Measurements from ENCODE around the gene PAK1.
"Not testable (repeated sequence)": the region's sequence is repeated elsewhere in the genome, so short reads cannot be mapped to it uniquely, and the experiment has no call there.

Gene PAK1

GRCh38 chr11:77402218-77402556, 71.7 kb downstream of the PAK1 start:
- DNase-seq (ENCODE audit: low spot score) = no peak

DNA sequence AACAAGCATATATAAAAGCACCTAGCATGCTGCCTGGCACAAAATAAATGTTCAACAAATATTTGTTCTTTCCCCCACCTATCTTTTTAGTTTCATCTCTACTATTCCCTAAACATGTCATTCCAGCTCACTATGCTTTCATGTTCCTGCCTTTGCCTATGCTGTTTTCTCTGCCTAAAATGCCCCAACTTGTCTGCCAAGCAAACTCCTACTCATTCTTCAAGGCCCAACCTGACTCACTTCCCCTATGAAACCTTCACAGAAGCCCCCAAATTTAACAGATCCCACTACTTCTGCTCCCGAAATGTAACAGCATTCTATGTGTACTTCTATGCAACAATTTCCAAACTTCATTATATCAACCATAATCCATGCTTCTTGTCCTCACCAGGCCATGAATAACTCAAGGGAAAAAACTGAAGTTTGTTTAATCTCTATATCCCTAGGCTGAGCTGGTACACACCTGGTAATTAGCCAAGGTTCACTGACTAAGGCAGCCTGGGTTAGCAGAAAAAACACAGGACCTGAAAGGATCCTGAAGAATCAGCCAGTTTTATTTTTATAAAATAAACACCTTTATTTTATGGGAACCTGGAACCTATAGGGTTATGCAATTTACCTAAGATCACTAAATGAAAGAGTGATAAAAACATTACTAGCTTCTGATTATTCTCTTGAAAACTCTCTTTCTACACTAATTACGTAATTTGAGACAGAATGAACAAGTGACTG, 72.2 kb downstream of the PAK1 start:
- DNase-seq (ENCODE audit: low spot score) = no peak

DNA sequence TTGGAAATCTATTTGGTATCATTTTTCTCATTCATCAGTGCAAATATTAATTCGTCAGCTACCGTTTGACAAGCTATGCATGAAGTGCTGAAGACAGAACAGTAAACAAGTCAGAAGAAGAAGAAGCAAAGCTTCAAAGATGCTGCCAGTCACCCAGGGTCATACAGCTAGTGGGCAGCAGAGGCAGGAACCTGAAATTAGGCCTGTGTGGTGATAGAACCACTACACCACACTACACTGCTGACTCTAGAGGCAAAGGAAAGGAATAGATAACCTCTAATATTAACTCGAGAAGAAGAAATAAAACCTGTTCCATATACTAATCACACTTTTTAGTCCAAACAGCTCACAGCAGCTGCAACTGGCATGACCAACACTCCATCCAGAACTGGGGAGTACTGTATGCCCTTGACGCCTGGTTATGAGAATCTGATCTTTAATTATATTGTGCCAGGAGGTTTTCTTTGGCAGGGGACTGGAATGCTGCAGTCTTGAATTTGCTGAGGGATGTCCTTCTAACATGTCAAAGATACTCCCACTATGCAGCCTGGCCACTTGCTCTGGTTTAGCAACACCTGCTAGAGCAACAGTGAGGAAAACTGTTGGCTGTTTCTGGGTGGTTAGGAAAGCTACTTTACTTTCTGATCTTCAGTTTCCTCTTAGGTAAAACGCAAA, 73.0 kb downstream of the PAK1 start:
- DNase-seq (ENCODE audit: low spot score) = no peak

GRCh38 chr11:77400271-77400670, 73.6 kb downstream of the PAK1 start:
- DNase-seq (ENCODE audit: low spot score) = no peak

DNA sequence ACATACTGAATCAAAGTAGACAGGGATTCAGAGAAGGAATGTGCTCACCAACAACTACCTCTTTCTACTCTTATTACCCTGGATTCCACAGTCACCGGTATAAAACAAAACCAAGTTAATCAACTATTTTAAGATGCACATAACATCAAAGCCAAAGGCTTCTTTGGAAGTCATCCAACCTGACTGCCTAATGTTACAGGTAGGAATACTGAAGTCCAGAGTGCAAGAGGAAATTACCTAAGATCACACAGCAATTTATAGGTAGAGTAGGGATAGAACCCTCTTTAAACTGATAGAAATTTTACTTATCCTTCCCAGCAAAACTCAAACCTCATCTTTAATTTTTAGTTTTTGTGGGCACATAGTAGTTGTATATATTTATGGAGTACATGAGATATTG, 76.3 kb downstream of the PAK1 start:
- DNase-seq (ENCODE audit: low spot score) = no peak

DNA sequence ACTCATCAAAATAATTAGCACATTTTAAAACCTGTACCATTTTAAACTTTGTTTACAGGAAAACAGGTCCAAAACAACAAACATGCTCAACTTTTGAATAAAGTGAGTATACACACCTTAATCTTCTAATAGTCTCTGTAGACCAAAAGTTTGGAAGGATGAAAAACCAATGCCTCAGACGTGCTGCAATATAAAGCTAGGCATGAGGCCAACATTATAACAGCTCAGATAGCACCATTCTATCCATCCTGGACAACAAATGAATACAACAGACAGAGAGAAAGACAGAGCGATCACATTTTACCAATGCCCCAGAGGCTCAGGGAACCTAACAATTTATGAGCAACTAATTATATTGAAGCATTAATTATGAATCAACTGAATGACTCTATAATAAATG, 77.0 kb downstream of the PAK1 start:
- no peak for DNase-seq (ENCODE audit: low spot score)

DNA sequence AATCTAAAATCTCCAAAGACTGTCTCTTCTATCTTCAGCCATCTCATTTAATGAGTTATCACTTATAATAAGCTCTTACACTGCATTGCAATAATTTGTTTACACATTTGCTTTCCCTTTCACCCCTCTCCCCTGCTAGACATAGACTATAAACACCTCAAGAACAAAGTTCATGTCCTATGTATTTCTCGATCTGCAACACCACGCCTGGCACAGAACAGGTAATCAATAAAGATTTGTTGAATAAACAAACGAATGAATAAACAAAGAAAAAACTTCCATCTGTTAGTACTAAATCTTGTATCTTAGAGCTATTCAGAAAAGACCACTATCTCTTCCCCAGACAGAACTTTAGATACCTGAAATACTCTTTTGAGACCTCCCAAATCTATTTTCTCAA, 77.6 kb downstream of the PAK1 start:
- DNase-seq (ENCODE audit: low spot score) = no peak

- no peak for DNase-seq (ENCODE audit: low spot score)
Observed at GRCh38 chr11:77395460-77396173, 78.3 kb downstream of the PAK1 start.

- no peak for DNase-seq (ENCODE audit: low spot score)
Observed at GRCh38 chr11:77392842-77393241, 81.1 kb downstream of the PAK1 start.

DNA sequence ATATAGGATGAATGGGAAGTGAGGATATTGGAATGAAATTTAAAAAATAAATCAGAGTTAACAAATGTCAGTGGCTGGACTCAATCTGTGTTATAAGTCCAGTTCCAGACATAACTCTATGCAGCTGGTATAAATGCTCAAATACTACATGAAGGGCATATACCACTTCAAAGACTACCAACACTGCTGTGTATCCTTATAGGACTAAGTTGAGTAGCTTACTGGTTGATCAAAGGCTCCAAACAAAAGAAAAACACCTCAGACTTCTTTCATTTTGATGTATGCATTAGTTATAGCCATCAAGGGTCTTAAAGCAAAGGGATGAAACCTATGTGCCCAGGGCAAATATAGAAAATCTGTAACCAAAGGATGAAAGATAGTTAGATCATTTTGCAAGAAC, 86.2 kb downstream of the PAK1 start:
- no peak for DNase-seq (ENCODE audit: low spot score)

DNA sequence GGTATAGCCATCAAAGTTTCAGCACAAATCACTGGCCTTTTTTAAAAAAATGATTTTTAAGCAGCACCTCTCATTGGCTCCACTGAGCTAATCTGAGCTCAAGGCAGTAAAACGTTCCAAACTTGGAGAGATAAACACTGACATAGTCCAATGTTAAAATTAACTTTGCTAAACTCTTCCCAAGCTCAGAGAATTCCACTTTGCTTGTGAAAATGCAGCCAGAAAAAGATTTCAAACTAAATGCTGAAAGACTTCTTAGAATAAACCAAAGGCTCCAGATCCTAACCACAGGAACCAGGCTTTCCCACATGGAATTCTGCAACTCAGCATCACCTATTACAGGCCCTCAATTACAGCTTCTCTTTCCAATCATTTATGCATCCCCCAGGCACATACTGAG, 87.7 kb downstream of the PAK1 start:
- DNase-seq (ENCODE audit: low spot score) = no peak

DNA sequence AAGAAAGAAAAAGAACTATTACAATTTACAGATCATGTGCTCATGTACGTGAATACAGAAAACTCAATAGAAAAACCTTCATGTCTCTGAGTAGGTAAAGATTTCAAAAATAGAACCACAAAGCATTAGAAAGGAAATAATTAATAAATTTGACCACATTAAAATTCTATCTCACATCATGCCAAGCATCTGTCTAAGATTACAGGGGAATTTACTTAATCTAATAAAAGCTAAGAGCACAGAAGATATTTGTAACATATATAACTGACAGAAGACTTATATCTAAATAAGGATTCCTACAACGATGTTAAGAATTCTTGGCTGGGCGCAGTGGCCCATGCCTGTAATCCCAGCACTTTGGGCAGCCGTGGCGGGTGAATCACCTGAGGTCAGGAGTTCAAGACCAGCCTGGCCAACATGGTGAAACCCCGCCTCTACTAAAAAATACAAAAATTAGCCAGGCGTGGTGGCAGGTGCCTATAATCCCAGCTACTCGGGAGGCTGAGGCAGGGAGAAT, 88.6 kb downstream of the PAK1 start:
- DNase-seq (ENCODE audit: low spot score) = not testable (repeated sequence)

DNA sequence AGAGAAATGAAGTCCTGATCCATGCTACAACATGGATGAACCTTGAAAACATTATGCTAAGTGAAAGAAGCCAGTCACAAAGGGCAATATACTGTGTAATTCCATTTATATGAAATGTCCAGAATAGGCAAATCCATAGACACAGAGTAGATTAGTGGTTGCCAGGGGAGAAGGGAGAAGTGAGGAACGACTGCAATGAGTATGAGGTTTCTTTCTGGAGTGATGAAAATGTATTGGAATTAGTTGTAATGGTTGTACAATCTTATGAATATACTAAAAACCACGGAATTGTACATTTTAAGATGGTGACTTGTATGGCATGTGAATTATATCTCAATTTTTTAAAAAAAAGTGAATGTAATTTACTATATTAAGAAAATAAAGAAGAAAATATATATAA, 89.3 kb downstream of the PAK1 start:
- no peak for DNase-seq (ENCODE audit: low spot score)

DNA sequence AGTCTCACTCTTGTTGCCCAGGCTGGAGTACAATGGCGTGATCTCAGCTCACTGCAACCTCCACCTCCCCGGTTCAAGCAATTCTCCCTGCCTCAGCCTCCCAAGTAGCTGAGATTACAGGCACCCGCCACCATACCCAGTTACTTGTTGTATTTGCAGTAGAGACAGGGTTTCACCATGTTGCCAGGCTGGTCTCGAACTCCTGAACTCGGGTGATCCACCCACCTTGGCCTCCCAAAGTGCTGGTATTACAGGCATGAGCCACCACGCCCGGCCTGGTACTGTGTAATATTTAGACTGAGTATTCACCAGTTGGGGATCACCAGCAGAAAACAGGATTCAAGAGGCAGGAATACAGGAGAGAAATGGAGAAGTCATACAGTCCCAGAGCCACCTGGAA, 90.5 kb downstream of the PAK1 start:
- not testable (repeated sequence) for DNase-seq (ENCODE audit: low spot score)

- DNase-seq (ENCODE audit: low spot score) = no peak
Observed at GRCh38 chr11:77381729-77382665, 91.9 kb downstream of the PAK1 start.

GRCh38 chr11:77379934-77380333, 94.0 kb downstream of the PAK1 start:
- DNase-seq (ENCODE audit: low spot score) = no peak

DNA sequence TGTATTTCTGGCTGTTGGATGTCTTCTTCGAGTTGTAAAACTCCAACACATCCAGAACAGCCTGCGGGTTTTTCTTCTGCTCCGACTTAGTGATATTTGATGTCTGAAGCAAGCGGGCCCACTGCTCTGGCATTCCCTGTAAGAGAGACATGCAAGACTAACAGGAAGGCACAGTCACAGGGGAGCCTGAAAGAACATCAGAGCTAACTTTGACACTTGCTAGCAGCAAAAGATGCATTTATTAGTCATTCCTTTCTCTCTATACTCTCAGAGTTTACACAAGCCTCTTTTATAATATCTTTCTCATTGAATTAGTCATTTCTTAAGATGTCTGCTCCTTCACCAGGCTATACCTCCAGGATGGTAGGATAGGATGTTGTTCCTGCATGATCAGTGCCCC, 94.6 kb downstream of the PAK1 start:
- DNase-seq (ENCODE audit: low spot score) = no peak

GRCh38 chr11:77377734-77378133, 96.2 kb downstream of the PAK1 start:
- no peak for DNase-seq (ENCODE audit: low spot score)

DNA sequence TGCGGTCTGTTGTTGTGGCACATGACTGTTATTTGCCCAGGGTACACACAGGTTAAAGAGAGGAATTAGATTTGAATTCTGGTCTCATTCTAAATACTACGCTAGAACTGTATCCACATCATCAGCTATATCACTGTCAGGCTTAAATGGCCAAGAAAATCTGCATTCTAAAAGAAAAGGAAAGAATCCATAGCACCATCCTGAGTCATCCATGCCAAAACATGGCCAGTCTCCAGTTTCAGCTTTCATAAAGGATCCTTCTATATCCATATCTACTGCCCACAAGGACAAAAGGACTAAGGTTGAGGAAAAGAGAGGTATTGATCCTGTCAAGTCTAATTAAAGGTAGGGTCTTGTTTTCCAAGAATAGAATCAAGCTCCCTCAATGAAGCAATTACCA, 98.8 kb downstream of the PAK1 start:
- no peak for DNase-seq (ENCODE audit: low spot score)

- no peak for DNase-seq (ENCODE audit: low spot score)
Observed at GRCh38 chr11:77374611-77375031, 99.3 kb downstream of the PAK1 start.

DNA sequence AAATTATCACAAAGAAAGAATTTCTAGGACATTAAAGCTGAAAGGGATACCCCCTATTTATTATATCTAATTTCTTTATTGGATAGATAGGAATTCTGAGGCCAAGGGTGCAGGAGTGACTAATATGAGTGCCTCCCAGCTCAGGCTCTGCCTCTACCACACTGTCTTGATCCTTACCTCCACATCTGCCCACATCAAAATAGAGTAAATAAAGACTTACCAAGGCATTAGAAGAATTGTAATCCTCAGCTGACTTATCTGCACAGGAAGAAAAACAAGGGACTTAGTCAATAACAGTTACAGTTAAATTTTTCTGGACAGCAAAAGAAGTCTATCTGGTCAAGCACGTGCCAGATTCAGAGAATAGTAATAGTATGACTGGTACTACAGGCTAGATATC, 99.8 kb downstream of the PAK1 start:
- DNase-seq (ENCODE audit: low spot score) = no peak

DNA sequence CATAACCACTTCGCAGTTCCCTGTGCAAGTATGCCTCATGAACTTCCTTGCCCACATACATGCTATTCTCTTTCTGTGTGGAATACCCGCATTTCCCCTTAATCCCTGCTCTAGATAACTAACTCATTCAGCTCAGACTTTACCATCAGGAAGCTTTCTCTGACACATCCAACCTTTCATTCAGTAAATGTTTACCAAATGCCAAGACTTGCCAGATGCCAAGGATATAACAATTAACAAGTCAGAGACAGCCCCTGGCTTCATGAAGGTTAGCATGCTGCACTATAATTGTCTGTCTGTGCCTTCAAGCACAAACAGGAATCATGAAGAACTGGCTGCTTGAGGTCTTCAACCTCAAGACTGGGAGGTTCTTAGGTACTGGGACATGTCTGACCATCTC, 101.2 kb downstream of the PAK1 start:
- DNase-seq (ENCODE audit: low spot score) = no peak

Measured in globus pallidus (tissue), 1 donor.